Brain microvascular endothelial cell (primary cell): ENCODE data around the gene TCP11L1.

Experiments used
- DNase-seq: peaks from one replicate; pipeline ENCODE4 v3.0.0-alpha.2; 2020
- H3K27ac ChIP-seq: fragments of 250-450 bp; sonication (Bioruptor Pico); 2 replicates; pipeline ENCODE4 v1.5.1; 2020; ENCODE audit warnings: mild to moderate bottlenecking, moderate library complexity
- H3K27me3 ChIP-seq: fragments of 250-450 bp; sonication (Bioruptor Pico); replicated peaks from 2 replicates; pipeline ENCODE4 v1.5.1; 2020; ENCODE audit warnings: mild to moderate bottlenecking
- H3K36me3 ChIP-seq: fragments of 250-450 bp; sonication (Bioruptor Pico); replicated peaks from 2 replicates; pipeline ENCODE4 v1.5.1; 2020; ENCODE audit warnings: mild to moderate bottlenecking
- H3K4me3 ChIP-seq: 2 replicates; pipeline ENCODE4 v1.5.1; 2011; ENCODE audit warnings: low read depth, mild to moderate bottlenecking, control low read depth, low read length, moderate library complexity
- in situ Hi-C: cut with HindIII; loops from 2 replicates; pipeline ENCODE4 v1.10.0; 2017; ENCODE audit warnings: low sequenced_read_pairs, low pct_ligation_motif_present
- TF ChIP-seq, protein P1 (sequence below): IDR thresholded peaks from 2 replicates; pipeline ENCODE4 v1.5.1; 2011; ENCODE audit warnings: low read depth, mild to moderate bottlenecking, moderate library complexity, low read length, control low read depth, inconsistent platforms; ENCODE audit errors: missing control alignments

TCP11L1 gene

DNA sequence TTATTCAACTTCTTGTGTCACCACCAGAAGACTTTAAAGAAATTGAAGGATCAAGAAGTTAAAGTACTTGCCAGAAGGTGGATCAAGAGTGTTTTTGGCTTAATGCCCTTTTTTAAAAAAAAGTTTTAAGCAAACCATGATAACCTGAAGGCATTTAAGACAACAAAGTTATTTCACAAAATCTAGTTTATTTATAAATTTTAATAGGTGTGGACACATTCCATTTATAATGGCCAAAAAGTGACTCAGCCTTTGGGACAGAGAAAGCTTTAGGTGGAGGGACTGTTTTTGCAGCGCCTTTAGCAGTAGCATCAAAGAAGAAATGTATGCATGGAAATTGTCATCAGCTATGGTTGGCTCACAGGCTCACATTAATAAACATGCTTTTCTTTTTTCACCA, 17.9 kb downstream of the TCP11L1 start:
- no peaks in the 10 kb centered on the region for H3K27me3 ChIP-seq
- no peak overlapping the region for H3K27ac ChIP-seq
- TF ChIP-seq, protein P1, sequence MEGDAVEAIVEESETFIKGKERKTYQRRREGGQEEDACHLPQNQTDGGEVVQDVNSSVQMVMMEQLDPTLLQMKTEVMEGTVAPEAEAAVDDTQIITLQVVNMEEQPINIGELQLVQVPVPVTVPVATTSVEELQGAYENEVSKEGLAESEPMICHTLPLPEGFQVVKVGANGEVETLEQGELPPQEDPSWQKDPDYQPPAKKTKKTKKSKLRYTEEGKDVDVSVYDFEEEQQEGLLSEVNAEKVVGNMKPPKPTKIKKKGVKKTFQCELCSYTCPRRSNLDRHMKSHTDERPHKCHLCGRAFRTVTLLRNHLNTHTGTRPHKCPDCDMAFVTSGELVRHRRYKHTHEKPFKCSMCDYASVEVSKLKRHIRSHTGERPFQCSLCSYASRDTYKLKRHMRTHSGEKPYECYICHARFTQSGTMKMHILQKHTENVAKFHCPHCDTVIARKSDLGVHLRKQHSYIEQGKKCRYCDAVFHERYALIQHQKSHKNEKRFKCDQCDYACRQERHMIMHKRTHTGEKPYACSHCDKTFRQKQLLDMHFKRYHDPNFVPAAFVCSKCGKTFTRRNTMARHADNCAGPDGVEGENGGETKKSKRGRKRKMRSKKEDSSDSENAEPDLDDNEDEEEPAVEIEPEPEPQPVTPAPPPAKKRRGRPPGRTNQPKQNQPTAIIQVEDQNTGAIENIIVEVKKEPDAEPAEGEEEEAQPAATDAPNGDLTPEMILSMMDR = no peak
- in situ Hi-C loops = no loop called here
- peaks cover 13% of the 10 kb centered on the region for H3K36me3 ChIP-seq
- no peak overlapping the region for H3K4me3 ChIP-seq
- no peak for DNase-seq

DNA sequence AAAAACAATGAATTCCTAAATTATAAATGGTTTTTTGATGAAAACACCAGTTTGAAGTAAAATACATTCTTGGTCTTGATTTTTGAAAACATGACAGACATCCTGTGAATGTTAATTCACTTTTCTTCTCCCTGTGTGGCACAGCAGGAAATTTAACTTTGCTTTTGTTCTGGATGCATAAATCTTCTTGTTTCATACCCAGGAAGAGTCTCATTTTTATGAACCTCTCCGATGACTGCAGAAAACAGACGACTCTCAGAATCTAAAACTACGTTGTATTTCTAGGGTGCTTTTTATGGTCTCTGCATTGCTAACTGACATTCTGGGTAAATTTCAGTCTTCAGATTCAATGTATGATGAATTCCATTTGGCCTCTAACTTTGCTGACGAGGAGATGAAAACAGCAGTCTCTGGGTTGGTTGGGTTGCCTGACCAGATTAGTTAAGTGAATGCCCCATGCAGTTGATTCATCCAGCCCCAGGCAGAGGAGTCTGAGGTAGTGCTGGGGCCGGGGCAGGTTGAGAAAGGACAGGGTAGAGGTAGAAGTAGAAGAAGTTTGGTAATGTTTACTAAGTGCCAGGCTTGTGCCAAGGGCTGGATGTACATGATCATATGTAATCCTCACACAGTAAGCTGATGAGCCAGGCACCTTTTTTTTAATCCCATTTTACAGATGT, 20.1 kb downstream of the TCP11L1 start:
- Histone ChIP-seq H3K4me3 (no peak overlapping the region), H3K27ac (no peak overlapping the region), H3K36me3 (peaks cover 20% of the 10 kb centered on the region), H3K27me3 (no peaks in the 10 kb centered on the region)
- TF ChIP-seq, protein P1 = no peak
- DNase-seq = no peak
- in situ Hi-C loops = no loop called here

DNA sequence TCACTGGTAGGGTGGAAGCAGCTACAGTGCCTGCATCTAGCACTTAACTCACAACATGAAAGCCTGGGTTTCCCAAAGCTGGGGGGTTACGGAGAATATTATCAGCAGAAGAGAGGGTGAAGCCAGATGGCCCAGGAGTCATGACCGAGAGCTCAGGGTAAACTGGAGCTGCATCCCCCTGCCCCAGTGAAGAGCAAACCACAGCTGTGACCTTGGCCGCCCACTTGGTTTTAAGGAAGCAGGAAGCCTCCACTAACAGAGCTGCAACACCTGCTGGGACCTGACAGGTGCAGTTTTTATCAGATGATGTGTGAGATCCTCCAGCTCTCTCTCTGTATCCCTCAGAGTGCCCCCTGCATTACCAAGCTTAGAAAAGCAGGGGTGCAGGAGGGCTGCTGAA, 20.9 kb downstream of the TCP11L1 start:
- DNase-seq = no peak
- no peak overlapping the region for H3K4me3 ChIP-seq
- no peaks in the 10 kb centered on the region for H3K27me3 ChIP-seq
- H3K27ac ChIP-seq = no peak overlapping the region
- TF ChIP-seq, protein P1 = no peak
- in situ Hi-C loops = no loop called here
- H3K36me3 ChIP-seq = peaks cover 20% of the 10 kb centered on the region

DNA sequence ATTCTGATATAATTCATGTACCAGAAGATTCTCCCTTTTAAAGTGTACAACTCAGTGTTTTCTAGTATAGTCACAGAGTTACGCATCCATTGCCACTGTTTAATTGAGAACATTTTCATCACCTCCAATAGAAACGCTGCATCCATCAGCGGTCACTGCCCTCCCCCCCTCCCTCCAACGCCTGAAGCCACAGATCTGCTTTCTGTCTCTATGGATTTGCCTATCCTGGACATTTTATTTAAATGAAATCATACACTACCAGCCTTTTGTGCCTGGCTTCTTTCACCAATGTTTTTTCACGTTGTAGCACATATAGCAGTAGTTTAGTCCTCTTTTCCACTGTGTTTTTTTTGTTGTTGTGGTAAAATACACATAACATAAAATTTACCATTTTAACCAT, 22.8 kb downstream of the TCP11L1 start:
- H3K36me3 ChIP-seq = peaks cover 32% of the 10 kb centered on the region
- H3K4me3 ChIP-seq = no peak overlapping the region
- in situ Hi-C loops = no loop called here
- no peaks in the 10 kb centered on the region for H3K27me3 ChIP-seq
- no peak overlapping the region for H3K27ac ChIP-seq
- TF ChIP-seq, protein P1 = no peak
- DNase-seq = no peak

DNA sequence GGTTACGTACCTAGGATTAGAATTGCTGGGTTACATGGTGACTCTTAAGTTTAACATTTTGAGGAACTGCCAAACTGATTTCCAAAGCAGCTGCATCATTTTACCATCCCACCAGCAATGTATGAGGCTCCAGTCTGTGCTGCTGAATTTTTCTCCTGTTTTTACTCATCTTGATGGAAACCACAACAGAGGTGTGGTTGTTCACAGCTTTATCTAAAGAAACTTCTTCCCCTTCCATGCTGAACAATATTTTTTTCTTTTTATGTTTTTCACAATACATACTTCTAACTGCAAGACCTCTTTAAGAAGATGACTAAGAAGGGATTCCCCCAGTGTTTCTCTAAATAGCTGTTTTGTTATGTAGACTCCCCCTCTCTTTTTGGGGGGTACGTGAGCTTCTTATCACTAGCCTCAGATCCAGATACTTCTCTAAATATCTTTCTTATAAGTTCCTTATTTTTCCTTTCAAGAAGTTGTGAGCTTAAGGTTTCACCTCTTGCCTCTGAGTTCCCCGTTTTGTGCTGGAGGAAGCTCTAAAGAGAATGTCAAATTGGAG, 24.0 kb downstream of the TCP11L1 start:
- in situ Hi-C loops = no loop called here
- no peaks in the 10 kb centered on the region for H3K27me3 ChIP-seq

More for the DNA sequence above, 24.0 kb downstream of the TCP11L1 start:
- H3K36me3 ChIP-seq = peaks cover 33% of the 10 kb centered on the region
- DNase-seq = peak; percentile 20
- TF ChIP-seq, protein P1 = no peak
- no peak overlapping the region for H3K27ac ChIP-seq
- H3K4me3 ChIP-seq = no peak overlapping the region
